Measurements from ENCODE around the gene FADS1.

FADS1 gene

DNA sequence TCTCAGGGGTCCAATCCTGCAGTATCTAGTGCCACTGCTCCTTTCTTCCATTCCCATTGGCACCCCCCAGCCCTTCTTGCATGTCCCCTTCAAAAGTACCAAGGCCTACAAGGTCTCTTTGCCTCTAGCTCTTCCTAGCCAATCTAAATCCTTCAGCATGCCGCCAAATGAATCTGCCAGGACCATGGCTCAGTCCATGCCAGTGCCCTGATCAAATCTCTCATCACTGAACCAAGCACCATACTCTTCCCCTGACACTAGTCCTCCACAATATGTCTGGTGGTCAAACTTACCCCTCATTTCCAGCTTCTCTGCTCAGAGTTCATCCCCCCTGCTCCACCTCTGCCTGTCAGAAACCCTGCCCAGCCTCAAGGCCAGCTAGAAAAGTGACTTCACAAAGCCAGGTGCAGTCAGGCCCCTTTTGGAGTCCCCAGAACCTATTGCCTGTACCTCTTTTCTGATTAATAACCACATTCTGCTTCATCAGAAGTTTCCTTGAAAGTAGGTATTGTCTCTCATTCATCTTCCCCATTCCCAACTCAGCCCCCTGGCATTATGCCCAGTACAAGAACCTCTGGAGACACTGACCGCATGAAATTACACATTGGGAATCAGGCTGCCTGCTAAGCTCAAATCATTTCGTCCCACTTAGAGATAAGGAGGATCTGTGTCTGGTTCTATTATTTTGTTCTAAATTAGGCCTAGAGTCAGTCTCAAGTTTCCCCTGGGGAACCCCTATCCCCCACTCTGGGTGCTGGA is 12.7 kb downstream of the FADS1 start:
- in situ Hi-C loops (cut with HindIII; ENCODE audit: low pct_ligation_motif_present, low pct_unique_long_range_greater_than_20kb, low sequenced_read_pairs) = no loop called here

DNA sequence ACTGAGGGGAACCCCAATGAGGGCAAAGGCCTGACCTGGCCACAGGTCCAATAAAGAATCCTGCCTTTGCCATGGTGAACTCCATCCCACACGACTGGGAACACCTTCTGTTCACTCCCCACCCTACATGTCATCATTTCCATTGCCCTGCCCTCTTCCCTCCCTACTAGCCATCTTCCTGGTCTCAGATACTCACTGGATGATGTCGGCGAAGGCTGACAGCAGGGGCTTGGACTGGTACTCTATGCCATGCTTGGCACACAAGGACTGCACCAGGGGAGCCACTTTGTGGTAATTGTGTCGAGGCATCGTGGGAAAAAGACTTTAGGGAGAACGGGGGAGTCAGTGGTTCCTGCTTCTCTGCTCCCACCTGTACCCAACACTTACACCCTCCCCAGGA is 14.2 kb downstream of the FADS1 start:
- in situ Hi-C loops (cut with HindIII; ENCODE audit: low pct_ligation_motif_present, low pct_unique_long_range_greater_than_20kb, low sequenced_read_pairs) = no loop called here

More for the DNA sequence above, 12.7 kb downstream of the FADS1 start:
- DNase-seq = no peak

GRCh38 chr11:61800331-61801281 is 16.2 kb downstream of the FADS1 start:
- DNase-seq = no peak
- in situ Hi-C loops (cut with HindIII; ENCODE audit: low pct_ligation_motif_present, low pct_unique_long_range_greater_than_20kb, low sequenced_read_pairs) = no loop called here

More for the DNA sequence above, 14.2 kb downstream of the FADS1 start:
- no peak for DNase-seq

GRCh38 chr11:61799665-61800284 is 17.0 kb downstream of the FADS1 start:
- in situ Hi-C loops (cut with HindIII; ENCODE audit: low pct_ligation_motif_present, low pct_unique_long_range_greater_than_20kb, low sequenced_read_pairs) = no loop called here
- no peak for DNase-seq

DNA sequence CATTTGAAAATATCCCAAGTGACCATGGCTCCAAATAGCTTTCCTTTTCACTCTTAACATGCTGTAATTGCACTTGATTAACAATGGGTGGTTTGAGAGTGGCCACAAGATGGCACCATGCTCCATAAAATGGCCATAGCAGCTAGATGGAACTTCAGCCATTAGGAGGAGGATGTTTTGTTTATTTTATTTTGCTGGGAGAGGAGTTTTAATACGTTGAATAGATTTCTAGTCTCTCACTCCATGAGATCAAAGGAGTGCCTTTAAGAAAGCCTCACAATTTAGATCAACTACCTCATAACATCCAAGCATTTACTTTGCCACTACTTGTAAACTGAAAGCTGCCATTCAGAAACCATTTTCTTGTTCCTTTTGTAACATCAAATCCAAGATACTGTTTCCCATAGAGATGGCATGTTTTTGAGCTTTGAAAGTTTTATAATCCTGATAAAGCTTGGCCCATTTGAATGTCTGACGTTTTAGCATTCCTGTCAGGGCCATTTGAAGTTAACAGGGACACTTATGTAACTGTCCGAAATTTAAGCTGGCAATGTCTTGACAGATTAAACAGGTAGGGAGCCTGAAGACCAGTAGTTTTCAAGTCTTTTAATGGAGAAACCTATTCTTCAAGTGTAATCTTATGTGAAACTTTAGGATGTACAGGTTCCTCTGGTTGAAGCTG is 19.4 kb downstream of the FADS1 start:
- DNase-seq = peak; percentile 73
- in situ Hi-C loops (cut with HindIII; ENCODE audit: low pct_ligation_motif_present, low pct_unique_long_range_greater_than_20kb, low sequenced_read_pairs) = no loop called here

GRCh38 chr11:61795876-61796526 is 20.8 kb downstream of the FADS1 start:
- in situ Hi-C loops (cut with HindIII; ENCODE audit: low pct_ligation_motif_present, low pct_unique_long_range_greater_than_20kb, low sequenced_read_pairs) = no loop called here
- no peak for DNase-seq

DNA sequence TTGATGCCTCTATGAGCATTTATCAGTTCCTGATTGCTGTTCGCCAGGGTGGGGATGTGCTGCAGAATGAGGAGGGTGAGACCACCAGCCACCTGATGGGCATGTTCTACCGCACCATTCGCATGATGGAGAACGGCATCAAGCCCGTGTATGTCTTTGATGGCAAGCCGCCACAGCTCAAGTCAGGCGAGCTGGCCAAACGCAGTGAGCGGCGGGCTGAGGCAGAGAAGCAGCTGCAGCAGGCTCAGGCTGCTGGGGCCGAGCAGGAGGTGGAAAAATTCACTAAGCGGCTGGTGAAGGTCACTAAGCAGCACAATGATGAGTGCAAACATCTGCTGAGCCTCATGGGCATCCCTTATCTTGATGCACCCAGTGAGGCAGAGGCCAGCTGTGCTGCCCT is 21.3 kb downstream of the FADS1 start:
- no peak for DNase-seq
- in situ Hi-C loops (cut with HindIII; ENCODE audit: low pct_ligation_motif_present, low pct_unique_long_range_greater_than_20kb, low sequenced_read_pairs) = no loop called here

DNA sequence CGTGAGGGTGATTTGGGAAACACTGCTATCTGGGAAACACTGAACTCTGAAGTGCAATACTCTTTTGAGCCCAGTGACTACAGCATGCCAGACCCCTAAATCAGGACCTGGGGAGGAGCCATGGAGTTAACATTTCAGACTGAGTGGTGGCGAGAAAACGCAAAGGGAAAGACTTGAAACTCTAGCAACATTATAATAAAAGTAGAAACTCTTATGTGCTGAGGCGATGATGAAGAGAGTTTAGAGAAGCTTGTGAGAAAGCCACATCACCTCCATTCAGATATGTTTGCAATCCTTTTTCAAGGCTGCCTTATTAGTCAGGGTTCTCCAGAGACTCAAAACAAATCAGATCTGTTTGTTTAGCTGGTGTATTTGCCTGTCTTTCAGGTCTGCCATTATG is 22.2 kb downstream of the FADS1 start:
- in situ Hi-C loops (cut with HindIII; ENCODE audit: low pct_ligation_motif_present, low pct_unique_long_range_greater_than_20kb, low sequenced_read_pairs) = no loop called here
- no peak for DNase-seq

- no peak for DNase-seq
- in situ Hi-C loops (cut with HindIII; ENCODE audit: low pct_ligation_motif_present, low pct_unique_long_range_greater_than_20kb, low sequenced_read_pairs) = no loop called here
These were observed 23.0 kb downstream of the FADS1 start for GRCh38 chr11:61793829-61794204.

- in situ Hi-C loops (cut with HindIII; ENCODE audit: low pct_ligation_motif_present, low pct_unique_long_range_greater_than_20kb, low sequenced_read_pairs) = no loop called here
- peak; percentile 15 for DNase-seq
These were observed 23.5 kb downstream of the FADS1 start for GRCh38 chr11:61793083-61793828.

DNA sequence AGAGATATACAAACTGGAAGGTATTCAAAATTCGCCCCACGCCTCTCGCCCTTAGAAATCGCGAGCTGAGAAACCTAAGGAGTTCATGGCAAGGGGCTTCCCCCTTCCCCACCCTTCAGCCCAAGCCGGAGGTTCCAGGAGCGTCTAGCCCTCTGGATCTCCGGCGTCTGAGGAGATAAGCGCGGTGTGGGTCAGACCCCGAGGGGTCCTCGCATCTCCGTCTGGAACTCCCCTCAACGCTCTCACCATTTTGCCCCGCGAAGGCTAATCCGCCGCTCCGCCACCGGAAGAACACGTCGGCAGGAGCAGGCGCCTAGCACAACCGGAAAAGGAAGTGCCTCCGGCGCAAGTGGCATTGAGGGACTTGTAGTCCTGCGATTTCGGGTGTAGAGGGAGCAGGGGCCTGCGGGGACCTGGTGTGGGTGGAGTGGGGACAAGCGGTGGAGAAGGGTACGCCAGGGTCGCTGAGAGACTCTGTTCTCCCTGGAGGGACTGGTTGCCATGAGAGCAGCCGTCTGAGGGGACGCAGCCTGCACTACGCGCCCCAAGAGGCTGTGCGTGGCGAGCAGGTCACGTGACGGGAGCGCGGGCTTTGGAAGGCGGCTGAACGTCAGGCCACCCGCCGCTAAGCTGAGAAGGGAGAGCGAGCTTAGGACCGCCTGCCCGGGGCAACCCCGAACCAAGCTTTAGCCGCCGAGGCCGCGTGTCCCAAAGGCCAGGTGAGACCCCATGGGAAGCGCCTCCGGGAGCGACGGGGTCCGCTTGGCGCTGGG is 24.3 kb downstream of the FADS1 start, which contains the start of the genes FEN1 and TMEM258:
FEN1 (plus strand) TSS at position 602 of the 773 bp plus-strand sequence. CDS start 2,451 bp downstream, outside the sequence.
TMEM258 (minus strand) TSS at position 290 of the 773 bp plus-strand sequence; CDS start at position 249, 41 bp downstream.
- in situ Hi-C loops (cut with HindIII; ENCODE audit: low pct_ligation_motif_present, low pct_unique_long_range_greater_than_20kb, low sequenced_read_pairs) = no loop called here
- peak; percentile 89 for DNase-seq

- in situ Hi-C loops (cut with HindIII; ENCODE audit: low pct_ligation_motif_present, low pct_unique_long_range_greater_than_20kb, low sequenced_read_pairs) = no loop called here
- DNase-seq = peak; percentile 78
These were observed 25.0 kb downstream of the FADS1 start for GRCh38 chr11:61791737-61792309.

GRCh38 chr11:61787928-61788491 is 28.8 kb downstream of the FADS1 start:
- in situ Hi-C loops (cut with HindIII; ENCODE audit: low pct_ligation_motif_present, low pct_unique_long_range_greater_than_20kb, low sequenced_read_pairs) = no loop called here
- peak; percentile 70 for DNase-seq

GRCh38 chr11:61785837-61786402 is 30.9 kb downstream of the FADS1 start:
- peak; percentile 69 for DNase-seq
- in situ Hi-C loops (cut with HindIII; ENCODE audit: low pct_ligation_motif_present, low pct_unique_long_range_greater_than_20kb, low sequenced_read_pairs) = no loop called here

DNA sequence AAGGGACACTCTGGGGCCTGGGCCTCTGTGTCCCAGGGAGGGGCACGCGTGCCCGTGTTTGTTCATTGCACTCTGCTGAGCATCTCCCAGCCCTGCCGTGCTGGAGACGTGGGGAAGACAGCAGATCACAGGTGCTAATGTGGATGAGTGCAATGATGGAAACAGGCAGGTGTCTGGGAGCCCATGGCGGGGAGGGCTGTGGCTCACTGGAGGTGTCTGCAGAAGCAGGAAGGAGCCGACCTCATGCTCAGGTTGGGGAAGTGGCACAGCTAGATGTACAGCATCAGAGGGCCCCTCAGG is 32.3 kb downstream of the FADS1 start:
- no peak for DNase-seq
- in situ Hi-C loops (cut with HindIII; ENCODE audit: low pct_ligation_motif_present, low pct_unique_long_range_greater_than_20kb, low sequenced_read_pairs) = no loop called here

Data from ACHN (cell line).